CD4-positive, CD25-positive, alpha-beta regulatory T cell (primary cell): Measurements from ENCODE around the gene IL1A. TPM values are rescaled to one million over a fixed set of nuclear protein-coding genes. Genes with fewer than 3 reads are reported as not detected.
A peak's percentile ranks its signal among the peaks of the same experiment; 100 is the strongest.

Source experiments
- ATAC-seq, 2 donors: fragments of 150-1000 bp; cut with Tn5 transposase; one replicate each; pipeline ENCODE4 v1.10.0; 2021; ENCODE audit warnings: low read depth in 2 of 2, moderate number of reproducible peaks in 2 of 2, moderate library complexity in 1 of 2
- DNase-seq, 3 donors: peaks; one replicate each; pipeline versions ENCODE4 v3.0.0 to v3.0.0-alpha.2; 2012 to 2022; ENCODE audit warnings: mixed read lengths in 1 of 3
- H3K27ac ChIP-seq: one replicate; pipeline ENCODE4 v1.7.0; 2013; ENCODE audit warnings: mild to moderate bottlenecking, low read length; ENCODE audit not compliant: insufficient read depth, poor library complexity, severe bottlenecking
- H3K27me3 ChIP-seq: one replicate; pipeline ENCODE4 v1.7.0; 2013; ENCODE audit warnings: low read length; ENCODE audit not compliant: control insufficient read depth, insufficient read depth
- H3K36me3 ChIP-seq: one replicate; pipeline ENCODE4 v1.7.0; 2013; ENCODE audit warnings: mild to moderate bottlenecking, low read length, moderate library complexity; ENCODE audit not compliant: control insufficient read depth, insufficient read depth
- H3K4me1 ChIP-seq: 2 replicates; pipeline ENCODE4 v1.7.0; 2013; ENCODE audit warnings: mild to moderate bottlenecking, low read length; ENCODE audit not compliant: insufficient read depth, control insufficient read depth, poor library complexity, severe bottlenecking
- H3K4me3 ChIP-seq: one replicate; pipeline ENCODE4 v1.7.0; 2013; ENCODE audit warnings: low read depth, mild to moderate bottlenecking, low read length, moderate library complexity
- H3K9me3 ChIP-seq, 2 experiments: 1 replicate in 1 of 2; 2 replicates in 1 of 2; pipeline ENCODE4 v1.7.0; 2013; ENCODE audit warnings: low read length in 2 of 2, mild to moderate bottlenecking in 1 of 2, moderate library complexity in 1 of 2; ENCODE audit not compliant: control insufficient read depth in 2 of 2
- H3K27ac Mint-ChIP-seq, 3 donors: one replicate each; pipeline ENCODE4 v1.8.0; 2020 to 2022; ENCODE audit warnings: mild to moderate bottlenecking in 3 of 3, mixed read lengths in 3 of 3, moderate library complexity in 2 of 3
- H3K27me3 Mint-ChIP-seq: one replicate; pipeline ENCODE4 v1.8.0; 2022; ENCODE audit warnings: mild to moderate bottlenecking, mixed read lengths
- H3K36me3 Mint-ChIP-seq: one replicate; pipeline ENCODE4 v1.8.0; 2020; ENCODE audit warnings: mixed read lengths
- H3K4me1 Mint-ChIP-seq, 4 donors: one replicate each; pipeline ENCODE4 v1.8.0; 2020 to 2022; ENCODE audit warnings: mixed read lengths in 4 of 4, mild to moderate bottlenecking in 1 of 4
- H3K4me3 Mint-ChIP-seq, 4 donors: one replicate each; pipeline ENCODE4 v1.8.0; 2020 to 2022; ENCODE audit warnings: mild to moderate bottlenecking in 4 of 4, mixed read lengths in 4 of 4, moderate library complexity in 3 of 4
- H3K9me3 Mint-ChIP-seq, 7 donors: one replicate each; pipeline ENCODE4 v1.8.0; 2020 to 2022; ENCODE audit warnings: mixed read lengths in 7 of 7, mild to moderate bottlenecking in 3 of 7, moderate library complexity in 2 of 7
- polyA plus RNA-seq, 4 donors: library from polyadenylated mRNA; unstranded; fragments of 300-500 nt; fragmentation: Illumina TruSeq; gene quantifications; one replicate each; pipeline ENCODE4 v1.2.3, GENCODE V29; 2021
- total RNA-seq: library from RNA; stranded (reverse); gene quantifications from one replicate; pipeline ENCODE4 v1.2.3, GENCODE V29; 2022

The IL1A gene
- total and polyA plus RNA-seq, 5 donors from 2014 or later = 0.17 TPM; not detected in 4

DNA sequence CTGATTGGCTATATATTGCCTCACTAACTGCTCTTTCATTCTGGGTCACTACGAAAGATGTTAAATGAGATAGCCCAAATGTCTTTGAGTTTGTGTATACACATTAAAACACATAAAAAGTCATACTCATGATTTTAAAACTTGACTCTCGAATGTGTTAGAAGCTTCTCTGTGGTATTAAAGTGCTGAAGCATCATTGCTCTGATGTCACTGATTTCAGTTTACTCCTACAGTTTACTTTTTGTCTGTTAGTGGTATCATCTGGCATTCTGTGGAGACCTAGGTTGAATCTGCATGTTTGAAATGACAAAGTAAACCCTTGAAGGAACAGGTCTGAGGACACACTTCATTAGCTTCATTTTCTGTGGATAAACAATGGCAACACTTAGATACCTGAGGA is 52.8 kb downstream of the IL1A start:
- H3K4me1 ChIP-seq = no peaks in the 10 kb centered on the region
- no peak overlapping the region for H3K4me3 ChIP-seq
- H3K27ac ChIP-seq = no peak overlapping the region
- Mint-ChIP-seq H3K27me3 (peaks cover 19% of the 10 kb centered on the region), H3K4me1 (peaks cover 0 to 5% (median 0%) of the 10 kb centered on the region in 4 donors), H3K4me3 (no peak overlapping the region), H3K27ac (no peak overlapping the region), H3K36me3 (no peaks in the 10 kb centered on the region), H3K9me3 (no peaks in the 10 kb centered on the region)
- no peaks in the 10 kb centered on the region for H3K27me3 ChIP-seq
- H3K9me3 ChIP-seq = no peaks in the 10 kb centered on the region
- DNase-seq = no peak
- no peaks in the 10 kb centered on the region for H3K36me3 ChIP-seq
- ATAC-seq = no peak

DNA sequence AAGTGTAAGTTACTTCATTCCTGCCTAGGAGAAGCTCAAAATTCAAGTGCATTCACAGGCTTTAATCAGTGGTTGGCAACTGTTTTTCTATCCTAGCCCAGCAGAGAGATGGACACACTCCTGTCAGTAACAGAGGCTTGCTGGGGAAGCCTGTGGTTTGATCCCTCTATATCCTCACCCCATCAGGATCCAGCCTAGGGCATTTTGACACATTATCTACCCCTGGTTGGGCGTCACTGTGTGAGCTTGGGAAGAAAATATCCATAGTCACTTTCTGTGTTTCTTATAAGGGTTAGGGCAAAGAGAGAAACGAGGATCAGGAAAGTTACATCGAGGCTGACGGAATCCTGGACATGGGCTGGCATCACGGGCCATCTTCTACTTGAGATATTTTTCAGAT is 53.5 kb downstream of the IL1A start:
- ATAC-seq (no peak), DNase-seq (no peak)
- H3K4me3 Mint-ChIP-seq = no peak overlapping the region
- peaks cover 19% of the 10 kb centered on the region for H3K27me3 Mint-ChIP-seq
- H3K4me3 ChIP-seq = no peak overlapping the region
- H3K36me3 Mint-ChIP-seq = no peaks in the 10 kb centered on the region
- no peaks in the 10 kb centered on the region for H3K9me3 Mint-ChIP-seq
- no peak overlapping the region for H3K27ac ChIP-seq
- no peaks in the 10 kb centered on the region for H3K9me3 ChIP-seq
- no peaks in the 10 kb centered on the region for H3K36me3 ChIP-seq
- no peaks in the 10 kb centered on the region for H3K27me3 ChIP-seq
- no peaks in the 10 kb centered on the region for H3K4me1 ChIP-seq
- H3K4me1 Mint-ChIP-seq = peaks cover 0 to 6% (median 0%) of the 10 kb centered on the region in 4 donors
- H3K27ac Mint-ChIP-seq = peak overlapping the region in 1 of 3 donors; percentile 45

DNA sequence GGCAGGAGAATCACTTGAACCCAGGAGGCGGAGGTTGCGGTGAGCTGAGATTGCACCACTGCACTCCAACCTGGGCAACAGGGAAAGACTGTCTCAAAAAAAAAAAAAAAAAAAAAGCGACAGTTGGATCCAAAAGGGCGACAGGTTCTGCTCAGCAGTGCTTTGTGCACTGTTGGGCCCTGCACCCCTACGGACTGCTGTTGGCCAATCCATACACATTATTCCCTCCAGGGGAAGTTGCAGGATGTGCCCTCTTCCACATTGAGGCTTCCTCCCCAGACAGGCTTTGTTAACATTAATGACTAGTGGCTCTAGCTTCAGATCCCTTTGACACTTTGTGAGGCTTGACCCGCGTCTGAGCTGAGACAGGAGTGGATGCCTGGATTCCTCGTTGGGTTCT is 54.1 kb downstream of the IL1A start:
- H3K27ac ChIP-seq = no peak overlapping the region
- no peak for DNase-seq
- ATAC-seq = no peak
- H3K4me1 ChIP-seq = no peaks in the 10 kb centered on the region
- no peaks in the 10 kb centered on the region for H3K9me3 ChIP-seq
- Mint-ChIP-seq H3K4me3 (no peak overlapping the region), H3K9me3 (no peaks in the 10 kb centered on the region), H3K27ac (peak overlapping the region in 2 of 3 donors; percentile 45 to 69), H3K36me3 (no peaks in the 10 kb centered on the region), H3K27me3 (peaks cover 19% of the 10 kb centered on the region), H3K4me1 (peaks cover 0 to 6% (median 0%) of the 10 kb centered on the region in 4 donors)
- H3K4me3 ChIP-seq = no peak overlapping the region
- no peaks in the 10 kb centered on the region for H3K27me3 ChIP-seq
- H3K36me3 ChIP-seq = no peaks in the 10 kb centered on the region

DNA sequence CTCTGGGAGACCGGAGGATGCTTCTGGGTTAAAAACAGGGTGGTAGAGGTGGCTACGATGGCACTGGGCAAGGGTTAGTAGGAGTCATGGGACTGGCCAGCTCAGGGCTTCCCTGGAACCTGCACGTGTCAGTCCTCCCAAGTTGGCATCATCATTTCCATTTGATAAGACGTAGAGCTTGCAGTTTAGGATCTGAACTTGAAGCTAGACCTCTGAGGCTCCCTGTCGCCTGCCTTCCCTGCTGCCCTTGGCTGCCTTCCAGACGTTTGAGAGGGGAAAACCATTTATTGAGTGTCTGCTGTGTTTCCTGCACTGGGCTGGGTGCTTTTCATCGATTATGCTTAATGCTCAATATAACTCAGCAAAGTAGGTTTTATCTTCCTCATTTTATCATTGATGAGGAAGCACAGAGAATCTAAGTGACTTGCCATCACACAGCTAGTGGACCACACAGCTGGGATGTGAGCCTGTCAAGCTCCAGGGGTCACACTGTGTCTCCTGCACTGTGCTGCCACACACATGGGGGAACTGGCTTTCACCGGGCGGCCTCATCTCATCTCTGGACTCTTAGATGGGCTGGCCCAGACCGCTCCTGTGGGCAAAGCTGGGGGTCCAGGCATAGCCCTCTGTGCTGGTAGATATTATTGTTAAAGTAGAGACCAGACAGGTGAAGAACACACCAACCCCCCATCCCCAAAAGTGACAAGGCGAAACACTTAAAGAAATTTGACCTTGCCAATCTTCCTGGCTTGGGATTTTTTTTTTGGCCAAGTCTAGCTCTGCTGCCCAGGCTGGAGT is 55.7 kb downstream of the IL1A start:
- no peaks in the 10 kb centered on the region for H3K4me1 ChIP-seq
- no peaks in the 10 kb centered on the region for H3K9me3 ChIP-seq
- Mint-ChIP-seq H3K36me3 (no peaks in the 10 kb centered on the region), H3K27me3 (peaks cover 19% of the 10 kb centered on the region), H3K27ac (peak overlapping the region in 1 of 3 donors; percentile 68), H3K4me1 (peaks cover 0 to 6% (median 0%) of the 10 kb centered on the region in 4 donors), H3K9me3 (no peaks in the 10 kb centered on the region), H3K4me3 (no peak overlapping the region)
- no peaks in the 10 kb centered on the region for H3K27me3 ChIP-seq
- ATAC-seq = no peak
- no peak overlapping the region for H3K4me3 ChIP-seq
- no peaks in the 10 kb centered on the region for H3K36me3 ChIP-seq
- no peak for DNase-seq
- H3K27ac ChIP-seq = no peak overlapping the region

DNA sequence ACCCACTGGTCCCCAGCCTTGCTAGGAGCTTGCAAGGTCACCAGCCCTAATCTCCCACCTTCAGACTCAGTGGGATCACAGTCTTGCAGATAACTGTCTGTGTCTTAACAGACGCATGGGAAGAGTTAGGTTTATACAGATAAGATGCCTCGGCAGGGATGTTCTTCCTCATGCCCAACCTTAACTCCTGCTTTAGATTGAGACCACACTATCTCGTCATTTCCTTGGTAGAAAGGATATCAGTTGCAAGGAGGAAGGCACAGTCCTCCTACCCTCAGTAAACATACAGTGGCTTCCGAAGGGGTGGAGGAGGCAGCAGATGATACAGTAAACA is 56.3 kb downstream of the IL1A start:
- Histone ChIP-seq H3K9me3 (no peaks in the 10 kb centered on the region), H3K27me3 (no peaks in the 10 kb centered on the region), H3K4me3 (no peak overlapping the region), H3K36me3 (no peaks in the 10 kb centered on the region), H3K27ac (no peak overlapping the region), H3K4me1 (no peaks in the 10 kb centered on the region)
- H3K4me1 Mint-ChIP-seq = peaks cover 0 to 6% (median 0%) of the 10 kb centered on the region in 4 donors
- peaks cover 19% of the 10 kb centered on the region for H3K27me3 Mint-ChIP-seq
- no peak for ATAC-seq
- H3K4me3 Mint-ChIP-seq = no peak overlapping the region
- peak overlapping the region in 1 of 3 donors; percentile 68 for H3K27ac Mint-ChIP-seq
- no peak for DNase-seq
- H3K9me3 Mint-ChIP-seq = no peaks in the 10 kb centered on the region
- H3K36me3 Mint-ChIP-seq = no peaks in the 10 kb centered on the region

DNA sequence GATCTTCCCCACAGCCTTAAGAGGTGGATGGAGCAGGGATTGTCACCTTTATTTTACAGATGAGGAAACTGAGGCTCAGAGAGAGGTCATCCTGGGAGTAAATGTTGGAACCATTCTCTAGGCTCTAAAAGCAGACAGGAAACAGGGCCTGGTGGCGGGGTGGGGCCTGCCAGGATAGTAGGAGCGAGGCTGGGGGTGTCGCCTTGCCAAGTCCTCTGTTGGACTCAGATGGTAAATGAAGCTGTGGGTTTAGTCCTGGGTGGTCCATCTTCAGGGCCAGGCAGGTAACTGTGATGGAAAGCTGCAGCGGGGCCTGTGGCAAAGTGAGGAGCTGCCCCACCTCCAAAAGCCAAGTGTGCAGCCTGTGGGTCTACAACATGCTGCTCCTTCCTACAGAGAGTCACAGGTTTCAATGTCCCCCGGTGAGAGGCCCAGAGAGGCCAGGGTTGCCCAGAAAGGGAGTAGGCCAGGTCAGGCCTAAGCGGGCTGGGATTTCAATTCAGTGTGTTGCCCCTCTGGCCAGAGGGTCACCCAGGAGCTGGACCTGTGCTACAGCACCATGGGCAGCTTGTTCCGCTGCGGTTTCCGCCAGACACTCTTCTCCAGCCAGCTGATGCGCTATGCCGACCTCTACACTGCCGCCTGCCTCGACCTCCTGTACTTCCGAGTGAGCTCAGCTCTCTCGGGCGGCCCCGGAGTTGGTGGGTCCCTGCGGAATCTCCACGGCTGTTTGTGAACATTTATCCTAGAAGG is 56.8 kb downstream of the IL1A start:
- H3K27me3 Mint-ChIP-seq = peaks cover 19% of the 10 kb centered on the region
- H3K36me3 Mint-ChIP-seq = no peaks in the 10 kb centered on the region
- H3K9me3 ChIP-seq = no peaks in the 10 kb centered on the region
- H3K4me1 Mint-ChIP-seq = peaks cover 0 to 6% (median 0%) of the 10 kb centered on the region in 4 donors
- DNase-seq = no peak
- H3K9me3 Mint-ChIP-seq = no peaks in the 10 kb centered on the region
- H3K4me3 ChIP-seq = no peak overlapping the region
- ATAC-seq = no peak
- H3K36me3 ChIP-seq = no peaks in the 10 kb centered on the region
- no peaks in the 10 kb centered on the region for H3K27me3 ChIP-seq
- no peak overlapping the region for H3K4me3 Mint-ChIP-seq
- no peak overlapping the region for H3K27ac ChIP-seq
- peak overlapping the region in 1 of 3 donors; percentile 68 for H3K27ac Mint-ChIP-seq
- no peaks in the 10 kb centered on the region for H3K4me1 ChIP-seq

DNA sequence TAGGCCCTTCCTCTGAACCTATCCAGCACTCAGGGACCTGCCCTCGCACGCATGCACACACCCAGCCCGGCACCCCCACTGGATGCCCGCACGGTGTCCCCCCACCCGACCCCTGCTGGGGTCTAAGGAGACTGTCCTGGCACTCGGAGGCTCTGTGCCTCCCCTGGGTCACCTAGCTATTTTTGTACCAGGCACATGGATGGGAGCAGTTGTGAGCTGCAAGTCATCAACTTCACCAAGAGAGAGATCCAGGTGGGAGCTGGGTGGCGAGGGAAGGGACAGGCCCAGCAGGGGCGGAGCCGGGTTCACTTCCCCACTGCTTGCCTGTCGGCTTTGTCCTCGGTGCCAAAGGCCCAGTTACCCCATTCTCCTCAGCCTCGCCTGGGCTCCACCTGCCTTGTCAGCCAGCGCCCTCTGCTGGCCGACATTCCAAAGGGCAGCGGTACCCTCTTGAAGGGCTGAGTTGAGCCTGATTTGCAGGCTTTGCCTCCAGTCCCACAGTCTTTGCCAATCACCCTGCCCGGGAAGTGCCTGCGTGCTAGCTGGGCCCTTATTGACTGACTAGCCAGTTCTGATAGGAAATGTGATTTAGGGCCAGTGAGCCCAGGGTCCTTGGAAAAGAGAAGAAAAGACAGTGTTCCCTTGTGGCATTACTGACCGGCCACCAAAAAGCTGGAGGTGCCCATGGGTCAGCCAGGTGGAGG is 57.7 kb downstream of the IL1A start:
- no peaks in the 10 kb centered on the region for H3K27me3 ChIP-seq
- H3K4me3 ChIP-seq = no peak overlapping the region
- ATAC-seq (peak; percentile 93), DNase-seq (peak; percentile 73 to 91 (median 80))
- no peak overlapping the region for H3K27ac ChIP-seq
- H3K27ac Mint-ChIP-seq = no peak overlapping the region
- no peaks in the 10 kb centered on the region for H3K9me3 Mint-ChIP-seq
- no peaks in the 10 kb centered on the region for H3K4me1 ChIP-seq
- H3K36me3 Mint-ChIP-seq = no peaks in the 10 kb centered on the region
- H3K4me1 Mint-ChIP-seq = peaks cover 0 to 6% (median 0%) of the 10 kb centered on the region in 4 donors
- H3K36me3 ChIP-seq = no peaks in the 10 kb centered on the region
- no peaks in the 10 kb centered on the region for H3K9me3 ChIP-seq
- H3K27me3 Mint-ChIP-seq = peaks cover 19% of the 10 kb centered on the region
- no peak overlapping the region for H3K4me3 Mint-ChIP-seq
